ENCODE measurements around the gene ZXDB. TPM values are rescaled to one million over a fixed set of nuclear protein-coding genes. Genes with fewer than 3 reads are reported as not detected.

Gene ZXDB
- total RNA-seq, 1 donor: 19.3 TPM

DNA sequence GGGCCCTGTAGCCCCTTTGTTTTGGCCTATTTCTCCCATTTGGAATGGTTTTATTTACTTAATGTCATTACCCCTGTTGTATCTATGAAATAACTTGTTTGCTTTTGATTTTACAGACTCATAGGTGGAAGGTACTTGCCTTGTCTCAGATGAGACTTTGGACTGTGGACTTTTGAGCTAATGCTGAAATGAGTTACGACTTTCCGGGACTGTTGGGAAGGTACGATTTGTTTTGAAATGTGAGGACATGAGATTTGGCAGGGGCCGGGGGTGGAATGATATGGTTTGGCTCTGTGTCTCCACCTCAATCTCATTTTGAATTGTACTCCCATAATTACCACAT, 48.8 kb downstream of the ZXDB start:
- DNase-seq (ENCODE audit: low read depth): no peak
- H3K4me3 ChIP-seq (ENCODE audit: low read depth, low read length): no peak overlapping the region
- TF ChIP-seq CTCF (IDR thresholded peaks at IDR 0.05; ENCODE audit: insufficient read depth, low read length): no peak

DNA sequence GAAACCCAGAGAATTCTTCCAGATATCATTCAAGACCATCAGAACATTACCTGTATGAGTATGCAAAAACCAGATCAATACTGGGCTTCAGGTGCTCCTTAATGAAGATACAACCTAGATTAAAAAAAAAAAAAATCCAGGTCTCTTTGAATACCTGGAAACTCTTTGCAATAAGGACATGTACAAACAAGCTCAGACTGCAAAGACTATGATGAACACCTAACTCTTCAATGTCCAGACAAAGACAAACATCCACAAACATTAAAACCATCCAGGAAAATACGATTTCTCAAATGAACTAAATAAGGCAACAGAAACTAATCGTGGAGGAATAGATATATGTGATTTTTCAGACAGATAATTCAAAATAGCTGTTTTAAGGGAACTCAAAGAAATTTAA, 49.5 kb downstream of the ZXDB start:
- no peak for DNase-seq (ENCODE audit: low read depth)
- no peak for TF ChIP-seq CTCF (IDR thresholded peaks at IDR 0.05; ENCODE audit: insufficient read depth, low read length)
- H3K4me3 ChIP-seq (ENCODE audit: low read depth, low read length): no peak overlapping the region

GRCh38 chrX:57643698-57644097, 51.9 kb downstream of the ZXDB start:
- H3K4me3 ChIP-seq (ENCODE audit: low read depth, low read length): no peak overlapping the region
- no peak for TF ChIP-seq CTCF (IDR thresholded peaks at IDR 0.05; ENCODE audit: insufficient read depth, low read length)
- DNase-seq (ENCODE audit: low read depth): no peak

- TF ChIP-seq CTCF (IDR thresholded peaks at IDR 0.05; ENCODE audit: insufficient read depth, low read length): no peak
- no peak for DNase-seq (ENCODE audit: low read depth)
- no peak overlapping the region for H3K4me3 ChIP-seq (ENCODE audit: low read depth, low read length)
Measured at GRCh38 chrX:57647020-57647419, 55.2 kb downstream of the ZXDB start.

Other genes with a start within 250 kb of the ZXDB start
- not detected in 2 replicates for gene NLRP2B, start 88.2 kb downstream of the ZXDB start, total RNA-seq (ENCODE audit: low replicate concordance)

Measured in fibroblast of the aortic adventitia (primary cell).